A549 (cell line): ENCODE measurements around the gene PARD3B. TPM values are rescaled to one million over a fixed set of nuclear protein-coding genes. Genes with fewer than 3 reads are reported as not detected.

Experiments
- ATAC-seq, 2 experiments: fragments of 200-7000 bp in 1 of 2; fragments of >200 bp in 1 of 2; cut with Nextera tagmentation in 1 of 2; cut with Tn5 transposase in 1 of 2; 3 replicates each; pipeline versions ENCODE4 v1.8.0 to v1.9.1; 2018 to 2020; ENCODE audit warnings: mild to moderate bottlenecking in 1 of 2, moderate library complexity in 1 of 2
- CTCF ChIA-PET: fragments of 300-600 bp; sonication (Branson Sonifier 250); formaldehyde crosslinking; extraction: SDS; loops from one replicate; lab custom pipeline; 2021; ENCODE audit warnings: antibody characterized with exemption, inconsistent platforms; lab: Yijun Ruan, JAX
- POLR2A ChIA-PET: fragments of 350-600 bp; formaldehyde crosslinking; extraction: SDS; loops from one replicate; lab custom pipeline; 2021; ENCODE audit warnings: antibody characterized with exemption, inconsistent platforms; lab: Yijun Ruan, JAX
- DNase-seq, 2 experiments: peaks; one replicate each; pipeline versions ENCODE4 v3.0.0 to v3.0.0-alpha.2; 2011 to 2016; ENCODE audit warnings: low read depth in 1 of 2, low spot score in 1 of 2
- FAIRE-seq: peaks from 2 replicates; lab custom pipeline; 2011; peaks lifted over from hg19 to GRCh38; lab: Jason Lieb, UNC
- H3K27ac ChIP-seq, 2 experiments: fragments of >200 bp; sonication (Bioruptor Twin); formaldehyde crosslinking; 3 replicates each; pipeline ENCODE4 v1.5.1; 2016 to 2017
- H3K4me1 ChIP-seq: fragments of >200 bp; sonication (Bioruptor Twin); formaldehyde crosslinking; 3 replicates; pipeline ENCODE4 v1.6.1; 2016
- H3K4me2 ChIP-seq: fragments of >200 bp; sonication (Bioruptor Twin); formaldehyde crosslinking; 3 replicates; pipeline ENCODE4 v1.6.1; 2016
- H3K4me3 ChIP-seq: fragments of >200 bp; sonication (Bioruptor Twin); formaldehyde crosslinking; 3 replicates; pipeline ENCODE4 v1.5.1; 2016
- H3K9me3 ChIP-seq: fragments of >200 bp; sonication (Bioruptor Twin); formaldehyde crosslinking; 3 replicates; pipeline ENCODE4 v1.6.1; 2016
- ATOH8 ChIP-seq: fragments of 250-450 bp; sonication (Bioruptor Pico); IDR thresholded peaks from 2 replicates; pipeline ENCODE4 v1.5.0; 2020; ENCODE audit warnings: low read depth, mild to moderate bottlenecking, moderate library complexity
- CBX2 ChIP-seq: fragments of 200-600 bp; sonication (generic); IDR thresholded peaks from 2 replicates; pipeline ENCODE4 v1.6.1; 2016; ENCODE audit warnings: low read depth, mild to moderate bottlenecking, borderline replicate concordance
- CBX8 ChIP-seq: fragments of 200-600 bp; sonication (generic); IDR thresholded peaks from 2 replicates; pipeline ENCODE4 v1.6.1; 2016
- CEBPB ChIP-seq, 2 experiments: fragments of >200 bp in 1 of 2; sonication (Bioruptor Twin) in 1 of 2; formaldehyde crosslinking in 1 of 2; IDR thresholded peaks; 2 replicates each; pipeline ENCODE4 v1.6.1; 2012 to 2016
- CHD2 ChIP-seq: fragments of 150-350 bp; IDR thresholded peaks from 2 replicates; pipeline ENCODE4 v1.6.1; 2014; ENCODE audit warnings: low read length; ENCODE audit not compliant: partially characterized antibody
- CHD4 ChIP-seq: fragments of 200-600 bp; sonication (generic); IDR thresholded peaks from 2 replicates; pipeline ENCODE4 v1.6.1; 2016; ENCODE audit warnings: antibody characterized with exemption, mild to moderate bottlenecking, borderline replicate concordance
- CTCF ChIP-seq: fragments of >200 bp; sonication (Bioruptor Twin); formaldehyde crosslinking; IDR thresholded peaks from 3 replicates; pipeline ENCODE4 v1.5.1; 2016
- EHF ChIP-seq: fragments of 250-450 bp; sonication (Bioruptor Pico); IDR thresholded peaks from 2 replicates; pipeline ENCODE4 v1.5.0; 2020; ENCODE audit warnings: mild to moderate bottlenecking
- ELK1 ChIP-seq: fragments of 150-350 bp; IDR thresholded peaks from 2 replicates; pipeline ENCODE4 v1.6.1; 2014; ENCODE audit warnings: low read depth, mild to moderate bottlenecking, low read length
- FOSB ChIP-seq: fragments of 250-450 bp; sonication (Bioruptor Pico); IDR thresholded peaks from 2 replicates; pipeline ENCODE4 v1.5.0; 2020; ENCODE audit warnings: mild to moderate bottlenecking, moderate library complexity
- HEYL ChIP-seq: fragments of 250-450 bp; sonication (Bioruptor Pico); IDR thresholded peaks from 2 replicates; pipeline ENCODE4 v1.8.0; 2021; ENCODE audit warnings: mild to moderate bottlenecking, moderate library complexity
- HOXA7 ChIP-seq: fragments of 250-450 bp; sonication (Bioruptor Pico); IDR thresholded peaks from 2 replicates; pipeline ENCODE4 v1.5.0; 2020; ENCODE audit warnings: mild to moderate bottlenecking, moderate library complexity
- JUN ChIP-seq, 2 experiments: fragments of >200 bp; sonication (Bioruptor Twin); formaldehyde crosslinking; IDR thresholded peaks; 2 replicates in 1 of 2; 3 replicates in 1 of 2; pipeline ENCODE4 v1.6.1; 2016 to 2017
- KDM1A ChIP-seq: fragments of 200-600 bp; sonication (generic); IDR thresholded peaks from 2 replicates; pipeline ENCODE4 v1.6.1; 2016; ENCODE audit warnings: low read depth, mild to moderate bottlenecking
- NR3C1 ChIP-seq: fragments of >200 bp; sonication (Bioruptor Twin); formaldehyde crosslinking; IDR thresholded peaks from 3 replicates; pipeline ENCODE4 v1.6.1; 2017
- POLR2AphosphoS2 ChIP-seq: conservative IDR thresholded peaks from 2 replicates; pipeline ENCODE4 v1.6.1; 2012; ENCODE audit warnings: low read length, improper control_type of control experiment, inconsistent platforms
- REST ChIP-seq: fragments of 200-600 bp; sonication (generic); IDR thresholded peaks from 2 replicates; pipeline ENCODE4 v1.6.1; 2016; ENCODE audit warnings: antibody characterized with exemption, mild to moderate bottlenecking, moderate library complexity
- RFX5 ChIP-seq: fragments of 450-650 bp; IDR thresholded peaks from 2 replicates; pipeline ENCODE4 v1.7.1; 2014; ENCODE audit warnings: antibody characterized with exemption, mild to moderate bottlenecking, moderate library complexity
- TFCP2L1 ChIP-seq: fragments of 250-450 bp; sonication (Bioruptor Pico); IDR thresholded peaks from 2 replicates; pipeline ENCODE4 v1.5.0; 2021; ENCODE audit warnings: mild to moderate bottlenecking
- TP53 ChIP-seq: fragments of 250-450 bp; sonication (Bioruptor Pico); IDR thresholded peaks from 2 replicates; pipeline ENCODE4 v1.5.0; 2021; ENCODE audit warnings: mild to moderate bottlenecking, moderate library complexity
- USF2 ChIP-seq: fragments of 450-650 bp; IDR thresholded peaks from 2 replicates; pipeline ENCODE4 v1.6.1; 2014; ENCODE audit warnings: antibody characterized with exemption
- ZC3H11A ChIP-seq: fragments of 450-650 bp; IDR thresholded peaks from 2 replicates; pipeline ENCODE4 v1.6.1; 2014; ENCODE audit warnings: antibody characterized with exemption, mild to moderate bottlenecking
- ZFP36 ChIP-seq: fragments of 450-650 bp; IDR thresholded peaks from 2 replicates; pipeline ENCODE4 v1.6.1; 2014; ENCODE audit warnings: borderline replicate concordance; ENCODE audit not compliant: partially characterized antibody
- WGBS: methylation state at CpG from one replicate; pipeline ENCODE4 v1.1.6; 2017; ENCODE audit errors: missing lambda C conversion rate; 5-methylcytosine and 5-hydroxymethylcytosine counted together
- polyA plus RNA-seq, 4 experiments: library from polyadenylated mRNA; depleted of rRNA in 3 of 4; stranded (reverse); fragments of >200 nt; fragmentation: RNase III in 1 of 4; extraction: RNeasy Plus Mini Kit Qiagen cat#74134 plus additional on column Dnase treatment in 1 of 4; gene quantifications; 2 replicates in 3 of 4; 3 replicates in 1 of 4; pipeline ENCODE4 v1.2.3, GENCODE V29; 2011 to 2017

The PARD3B gene
- polyA plus RNA-seq, 2 of the 4 experiments (the other 2 are of a cell fraction), result 1.2 to 2.4 TPM

GRCh38 chr2:205557873-205558272, 1012.6 kb downstream of the PARD3B start:
- Histone ChIP-seq H3K4me1 (no peaks in the 10 kb centered on the region), H3K9me3 (no peaks in the 10 kb centered on the region), H3K4me2 (no peak overlapping the region), H3K4me3 (no peak overlapping the region), H3K27ac (no peak overlapping the region)
- WGBS, result 61% methylated on average over 4 of the region's 4 CpGs
- no peak for TF ChIP-seq CHD2
- DNase-seq, result no peak
- CTCF ChIA-PET, result interaction anchor here (0.9 kb wide), 1 partner anchor 14 kb away, joined by 3 read pairs; no protein-coding TSS in a partner anchor
- FAIRE-seq, result no peak
- POLR2A ChIA-PET, result no interaction called here
- no peak for ATAC-seq

GRCh38 chr2:205561441-205561840, 1016.2 kb downstream of the PARD3B start:
- ATAC-seq (no peak), DNase-seq (no peak), FAIRE-seq (no peak)
- POLR2A ChIA-PET, result no interaction called here
- no peak for TF ChIP-seq JUN (IDR thresholded peaks at IDR 0.05)
- no peak for TF ChIP-seq REST
- TF ChIP-seq HOXA7 (CRISPR knock-in tag), result no peak
- TF ChIP-seq CHD4, result no peak
- no peak for TF ChIP-seq ATOH8 (CRISPR knock-in tag)
- TF ChIP-seq ELK1, result no peak
- no peak for TF ChIP-seq TFCP2L1
- TF ChIP-seq POLR2AphosphoS2, result no peak
- TF ChIP-seq KDM1A, result no peak
- no peak for TF ChIP-seq HEYL (CRISPR knock-in tag)
- TF ChIP-seq TP53, result no peak
- no peak for TF ChIP-seq ZFP36
- TF ChIP-seq NR3C1, result no peak
- TF ChIP-seq CEBPB (IDR thresholded peaks at IDR 0.05), result no peak
- no peak for TF ChIP-seq USF2
- TF ChIP-seq FOSB (CRISPR knock-in tag), result no peak
- TF ChIP-seq CBX8, result no peak
- no peak for TF ChIP-seq RFX5
- H3K4me3 ChIP-seq, result no peak overlapping the region
- H3K9me3 ChIP-seq, result no peaks in the 10 kb centered on the region
- 89% methylated on average over 6 of the region's 6 CpGs for WGBS
- no peaks in the 10 kb centered on the region for H3K4me1 ChIP-seq
- no peak overlapping the region for H3K27ac ChIP-seq
- no peak overlapping the region for H3K4me2 ChIP-seq
- CTCF ChIA-PET, result no interaction called here

- Histone ChIP-seq H3K27ac (no peak overlapping the region), H3K4me2 (no peak overlapping the region), H3K4me1 (no peaks in the 10 kb centered on the region), H3K9me3 (no peaks in the 10 kb centered on the region), H3K4me3 (no peak overlapping the region)
- FAIRE-seq, result no peak
- no peak for TF ChIP-seq EHF (CRISPR knock-in tag)
- no peak for TF ChIP-seq CHD2
- no peak for TF ChIP-seq ZFP36
- TF ChIP-seq CBX2, result no peak
- TF ChIP-seq ZC3H11A, result no peak
- peak; percentile 29; the same call in 2 of the 3 replicates for TF ChIP-seq CTCF
- peak; percentile 13 to 37 for DNase-seq
- ChIA-PET CTCF (no interaction called here), POLR2A (no interaction called here)
- peak in 1 of 2 experiments; percentile 64; a peak in 2 of 6 replicates for ATAC-seq
- WGBS, result 16% methylated on average over 2 of the region's 2 CpGs
Measured at GRCh38 chr2:205563646-205564045, 1018.4 kb downstream of the PARD3B start.
